GM12878 (cell line): ENCODE data around the gene SEMA7A. TPM values are rescaled to one million over a fixed set of nuclear protein-coding genes. Genes with fewer than 3 reads are reported as not detected.
A peak's percentile ranks its signal among the peaks of the same experiment; 100 is the strongest.

Experiments
- ATAC-seq: fragments of 200-7000 bp; cut with Tn5 transposase; 3 replicates; pipeline ENCODE4 v1.9.1; 2020; ENCODE audit warnings: mild to moderate bottlenecking, moderate library complexity
- BruUV-seq: library from RNA; stranded (reverse); fragments of 400-500 nt; replicated peaks from 2 replicates; lab custom pipeline; 2021; lab: Mats Ljungman, UMichigan
- CTCF ChIA-PET: fragments of 300-600 bp; sonication (Branson Sonifier 250); formaldehyde crosslinking; extraction: SDS; loops from one replicate; lab custom pipeline; 2021; ENCODE audit warnings: inconsistent platforms; lab: Yijun Ruan, JAX
- POLR2A ChIA-PET: fragments of 350-600 bp; formaldehyde crosslinking; extraction: SDS; loops from one replicate; lab custom pipeline; 2021; ENCODE audit warnings: inconsistent platforms; lab: Charles Lee
- RAD21 ChIA-PET: fragments of 300-600 bp; sonication (Branson Sonifier 250); formaldehyde crosslinking; loops from one replicate; lab custom pipeline; 2023; ENCODE audit warnings: antibody characterized with exemption; ENCODE audit not compliant: unreplicated experiment; lab: Charles Lee
- SMC1A ChIA-PET: fragments of 300-600 bp; sonication (Branson Sonifier 250); formaldehyde crosslinking; loops from one replicate; lab custom pipeline; 2023; ENCODE audit not compliant: unreplicated experiment, uncharacterized antibody; lab: Charles Lee
- DNase-seq: peaks from one replicate; pipeline ENCODE4 v3.0.0-alpha.2; 2011; ENCODE audit warnings: low read depth, low spot score
- FAIRE-seq: peaks from 3 replicates; lab custom pipeline; 2011; peaks lifted over from hg19 to GRCh38; lab: Jason Lieb, UNC
- H2AFZ ChIP-seq: 2 replicates; pipeline ENCODE4 v1.6.0; 2011; ENCODE audit warnings: low read depth, low read length, control low read depth; ENCODE audit not compliant: control insufficient read depth
- H3K27ac ChIP-seq: 2 replicates; pipeline ENCODE4 v1.5.1; 2011; ENCODE audit warnings: control low read depth; ENCODE audit not compliant: control insufficient read depth, insufficient read depth
- H3K27me3 ChIP-seq, 2 experiments: replicated peaks in 1 of 2; 2 replicates each; pipeline versions ENCODE4 v1.6.0 to v1.6.1; 2011; ENCODE audit warnings: low read length in 1 of 2; ENCODE audit not compliant: control insufficient read depth in 2 of 2, insufficient read depth in 2 of 2
- H3K36me3 ChIP-seq, 2 experiments: 2 replicates each; pipeline ENCODE4 v1.5.1; 2011; ENCODE audit warnings: low read length in 1 of 2; ENCODE audit not compliant: control insufficient read depth in 2 of 2, insufficient read depth in 2 of 2
- H3K4me1 ChIP-seq: 2 replicates; pipeline ENCODE4 v1.6.1; 2011; ENCODE audit warnings: mild to moderate bottlenecking, low read length, moderate library complexity, mixed read lengths; ENCODE audit not compliant: control insufficient read depth, insufficient read depth
- H3K4me2 ChIP-seq: 2 replicates; pipeline ENCODE4 v1.6.0; 2011; ENCODE audit warnings: control low read depth; ENCODE audit not compliant: control insufficient read depth, insufficient read depth
- H3K4me3 ChIP-seq: fragments of 200-600 bp; sonication (generic); 2 replicates; pipeline ENCODE4 v1.5.1; 2016
- H3K79me2 ChIP-seq: 2 replicates; pipeline ENCODE4 v1.6.0; 2011; ENCODE audit warnings: low read length; ENCODE audit not compliant: control insufficient read depth, insufficient read depth
- H3K9ac ChIP-seq: 2 replicates; pipeline ENCODE4 v1.8.0; 2011; ENCODE audit warnings: low read length, control low read depth, mixed read lengths; ENCODE audit not compliant: control insufficient read depth, insufficient read depth
- H3K9me3 ChIP-seq: replicated peaks from 3 replicates; pipeline ENCODE4 v1.5.1; 2011; ENCODE audit warnings: mild to moderate bottlenecking, low read length; ENCODE audit not compliant: control insufficient read depth, insufficient read depth
- H4K20me1 ChIP-seq: 2 replicates; pipeline ENCODE4 v1.6.0; 2011; ENCODE audit not compliant: control insufficient read depth, insufficient read depth
- BMI1 ChIP-seq: fragments of 450-650 bp; IDR thresholded peaks from 2 replicates; pipeline ENCODE4 v1.6.1; 2016; ENCODE audit warnings: mild to moderate bottlenecking, moderate library complexity, borderline replicate concordance
- CREB1 ChIP-seq: IDR thresholded peaks from 2 replicates; pipeline ENCODE4 v1.6.1; 2012; ENCODE audit warnings: low read depth, mild to moderate bottlenecking, inconsistent platforms
- HDAC2 ChIP-seq: fragments of 200-600 bp; sonication (generic); IDR thresholded peaks from 2 replicates; pipeline ENCODE4 v1.6.1; 2017
- MEF2B ChIP-seq: fragments of 450-650 bp; IDR thresholded peaks from 2 replicates; pipeline ENCODE4 v1.6.1; 2018; ENCODE audit warnings: mild to moderate bottlenecking, moderate library complexity; ENCODE audit not compliant: partially characterized antibody, poor library complexity, severe bottlenecking
- MTA3 ChIP-seq: IDR thresholded peaks from 2 replicates; pipeline ENCODE4 v1.6.1; 2012; ENCODE audit warnings: low read length, inconsistent platforms, borderline replicate concordance
- MXI1 ChIP-seq: fragments of 150-350 bp; IDR thresholded peaks from 2 replicates; pipeline ENCODE4 v1.6.1; 2011; ENCODE audit warnings: low read depth, mild to moderate bottlenecking, inconsistent platforms, low read length, improper control_type of control experiment
- NR2C1 ChIP-seq: fragments of 450-650 bp; IDR thresholded peaks from 2 replicates; pipeline ENCODE4 v1.6.1; 2017; ENCODE audit warnings: antibody characterized with exemption, mild to moderate bottlenecking, moderate library complexity
- RUNX3 ChIP-seq: IDR thresholded peaks from 2 replicates; pipeline ENCODE4 v1.6.1; 2012; ENCODE audit warnings: low read length, inconsistent platforms
- SMAD1 ChIP-seq: fragments of 450-650 bp; IDR thresholded peaks from 2 replicates; pipeline ENCODE4 v1.6.1; 2018; ENCODE audit warnings: mild to moderate bottlenecking, low read depth; ENCODE audit not compliant: partially characterized antibody
- SP1 ChIP-seq: IDR thresholded peaks from one replicate; pipeline ENCODE4 v1.6.1; 2011; ENCODE audit warnings: low read depth, low read length
- TARDBP ChIP-seq: IDR thresholded peaks from 2 replicates; pipeline ENCODE4 v1.6.1; 2016; ENCODE audit warnings: borderline replicate concordance
- ZSCAN29 ChIP-seq: fragments of 450-650 bp; IDR thresholded peaks from 2 replicates; pipeline ENCODE4 v1.6.1; 2017; ENCODE audit warnings: mild to moderate bottlenecking, moderate library complexity
- WGBS: methylation state at CpG from one replicate; pipeline ENCODE4 v1.1.6; 2016; ENCODE audit warnings: low lambda C conversion rate; ENCODE audit not compliant: insufficient replicate concordance, insufficient coverage; ENCODE audit errors: missing lambda C conversion rate; 5-methylcytosine and 5-hydroxymethylcytosine counted together
- in situ Hi-C: fragments of 300-500 bp; cut with MboI; formaldehyde crosslinking; loops from 9 replicates; pipeline ENCODE4 v1.14.3; 2018; ENCODE audit warnings: mixed read lengths
- intact Hi-C: fragments of 100-400 bp; cut with micrococcal nuclease; formaldehyde crosslinking; loops from one replicate; pipeline ENCODE4 v1.14.2; 2022; ENCODE audit not compliant: unreplicated experiment
- polyA plus RNA-seq, 11 experiments: library from polyadenylated mRNA; depleted of rRNA in 4 of 11; unstranded in 6 of 11; stranded (reverse) in 5 of 11; fragments of >200 nt; fragmentation: Nextera tagmentation in 4 of 11; fragmentation: Illumina TruSeq in 1 of 11; extraction: Ambion mirVana in 4 of 11; extraction: Trizol in 1 of 11; gene quantifications; 1 replicate in 1 of 11; 2 replicates in 10 of 11; pipeline versions ENCODE4 v1.2.1 to v1.2.3, GENCODE V29; 2011 to 2016; ENCODE audit warnings: inconsistent platforms in 2 of 11, missing spikeins in 2 of 11, low read depth in 1 of 11
- total RNA-seq, 4 experiments: library from RNA; depleted of rRNA in 3 of 4; stranded (reverse); fragments of >200 nt in 3 of 4; fragmentation: Illumina TruSeq in 1 of 4; extraction: Trizol in 1 of 4; gene quantifications; 2 replicates each; pipeline versions ENCODE4 v1.2.1 to v1.2.3, GENCODE V29; 2013 to 2021
- TF ChIP-seq, protein P1 (sequence below): fragments of 450-650 bp; IDR thresholded peaks from 2 replicates; pipeline ENCODE4 v1.6.1; 2016; ENCODE audit warnings: mild to moderate bottlenecking
- TF ChIP-seq, protein P2 (sequence below): IDR thresholded peaks from 2 replicates; pipeline ENCODE4 v1.6.1; 2012; ENCODE audit warnings: low read length, inconsistent platforms
- TF ChIP-seq, protein P3 (sequence below): IDR thresholded peaks from 2 replicates; pipeline ENCODE4 v1.6.1; 2011; ENCODE audit warnings: low read depth, low read length, improper control_type of control experiment, borderline replicate concordance
- TF ChIP-seq, protein P4 (sequence below), 3 experiments: IDR thresholded peaks in 2 of 3; conservative IDR thresholded peaks in 1 of 3; 2 replicates each; pipeline ENCODE4 v1.5.1; 2011; ENCODE audit warnings: low read depth in 3 of 3, low read length in 3 of 3, mild to moderate bottlenecking in 3 of 3, control low read depth in 2 of 3, moderate library complexity in 2 of 3, inconsistent platforms in 1 of 3, mixed read lengths in 1 of 3; ENCODE audit not compliant: control insufficient read depth in 2 of 3, insufficient read depth in 1 of 3; ENCODE audit errors: extremely low read depth in 1 of 3

SEMA7A gene
- total and polyA plus RNA-seq, 10 of the 15 experiments (the other 5 are each of a cell fraction or from before 2014, with no cell fraction given): 0.08 to 112 (median 53.5) TPM

DNA sequence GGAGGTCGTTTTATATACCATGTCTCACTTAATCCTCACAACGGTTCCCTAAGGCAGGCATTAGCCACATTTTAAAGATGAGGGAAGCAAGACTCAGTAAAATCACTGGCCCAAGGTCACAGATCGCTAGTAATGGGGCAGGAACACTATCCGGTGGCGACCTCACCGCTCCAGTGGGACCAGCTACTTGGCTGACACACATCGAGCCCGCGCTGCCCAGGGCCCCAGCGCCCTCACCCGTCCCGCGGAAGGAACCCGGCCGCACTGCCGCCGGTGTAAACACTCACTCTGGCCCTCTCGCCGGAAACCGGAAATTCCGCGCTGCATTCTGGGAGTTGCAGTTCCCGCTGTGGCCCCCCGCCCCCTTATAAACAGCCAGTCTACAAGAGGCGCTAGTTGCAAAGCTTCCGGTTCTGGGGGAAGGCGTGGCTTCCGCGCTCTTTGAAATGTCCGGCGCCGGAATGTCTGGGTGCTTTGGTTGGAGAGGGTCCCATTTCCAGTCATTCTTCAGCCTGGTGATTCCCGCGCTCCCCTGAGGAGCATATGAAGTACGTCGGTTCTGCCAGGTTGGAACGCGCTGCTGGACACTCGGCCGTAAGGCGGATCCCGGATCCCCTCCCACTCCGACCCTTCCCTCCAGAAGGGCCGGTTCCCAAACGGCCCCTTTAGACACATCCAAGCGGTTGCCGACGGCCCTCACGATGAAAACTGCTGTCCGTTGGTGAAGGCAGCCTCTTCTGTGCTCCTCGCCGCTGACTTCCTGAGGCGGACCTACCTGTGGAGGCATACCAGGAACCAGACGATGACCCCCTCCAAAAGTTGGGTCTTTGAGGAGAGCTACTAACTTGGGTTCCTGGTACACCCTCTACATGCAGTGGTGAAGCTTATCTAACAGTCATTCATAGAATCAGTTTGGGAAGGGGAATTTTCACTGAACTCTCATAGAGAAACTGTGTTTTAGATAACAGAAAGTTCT, 27.4 kb upstream of the SEMA7A start, which contains the start of gene UBL7:
TSS of gene UBL7 (minus strand) at position 290 of the 976 bp plus-strand sequence. CDS start 2,293 bp downstream, outside the sequence.
- Histone ChIP-seq H3K9me3 (peaks cover 3% of the 10 kb centered on the region; the same call in 2 of the 3 replicates), H3K4me3 (peak within 1 kb of the TSS; percentile 92), H4K20me1 (no peaks in the 10 kb centered on the region), H3K9ac (peak within 1 kb of the TSS; percentile 87), H2AFZ (peak within 1 kb of the TSS; percentile 89), H3K4me2 (peak within 1 kb of the TSS; percentile 83), H3K36me3 (peaks cover 0 to 8% of the 10 kb centered on the region in 2 experiments; a peak in 2 of 4 replicates), H3K27ac (peak within 1 kb of the TSS; percentile 93), H3K4me1 (peaks cover 11% of the 10 kb centered on the region), H3K27me3 (no peaks in the 10 kb centered on the region), H3K79me2 (peaks cover 64% of the 10 kb centered on the region)
- POLR2A ChIA-PET: interaction anchor here (0.5 to 3.0 kb wide), 23 partner anchors 12 to 1999 kb away, joined by 3 to 18 read pairs (median 3); partner anchors contain the start of genes ARID3B, CLK3, PML and SEMA7A
- RAD21 ChIA-PET: interaction anchor here (1.0 to 3.9 kb wide), 13 partner anchors 28 to 169 kb away, joined by 3 to 36 read pairs (median 4); partner anchors contain the start of gene ARID3B
- WGBS: 1% methylated on average over 54 of the region's 54 CpGs
- intact Hi-C loops (loop anchor here (1.0 kb wide), 4 partner anchors 27 to 154 kb away; partner anchors contain the start of gene CLK3), in situ Hi-C loops (no loop called here)
- SMC1A ChIA-PET: interaction anchor here (0.6 to 3.9 kb wide), 13 partner anchors 17 to 85 kb away, joined by 3 to 16 read pairs (median 4); partner anchors contain the start of gene ARID3B
- DNase-seq (peak; percentile 77), ATAC-seq (peak; percentile 92), FAIRE-seq (peak; percentile 80)
- CTCF ChIA-PET: interaction anchor here (0.7 to 5.4 kb wide), 23 partner anchors 12 to 309 kb away, joined by 3 to 26 read pairs (median 4); partner anchors contain the start of gene CLK3
- TSS peak; percentile 88 for BruUV-seq
- TF ChIP-seq, protein P1, sequence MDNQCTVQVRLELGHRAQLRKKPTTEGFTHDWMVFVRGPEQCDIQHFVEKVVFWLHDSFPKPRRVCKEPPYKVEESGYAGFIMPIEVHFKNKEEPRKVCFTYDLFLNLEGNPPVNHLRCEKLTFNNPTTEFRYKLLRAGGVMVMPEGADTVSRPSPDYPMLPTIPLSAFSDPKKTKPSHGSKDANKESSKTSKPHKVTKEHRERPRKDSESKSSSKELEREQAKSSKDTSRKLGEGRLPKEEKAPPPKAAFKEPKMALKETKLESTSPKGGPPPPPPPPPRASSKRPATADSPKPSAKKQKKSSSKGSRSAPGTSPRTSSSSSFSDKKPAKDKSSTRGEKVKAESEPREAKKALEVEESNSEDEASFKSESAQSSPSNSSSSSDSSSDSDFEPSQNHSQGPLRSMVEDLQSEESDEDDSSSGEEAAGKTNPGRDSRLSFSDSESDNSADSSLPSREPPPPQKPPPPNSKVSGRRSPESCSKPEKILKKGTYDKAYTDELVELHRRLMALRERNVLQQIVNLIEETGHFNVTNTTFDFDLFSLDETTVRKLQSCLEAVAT: no peak
- no peak for TF ChIP-seq SMAD1
- peak; percentile 80; the same call in 1 of the 2 replicates for TF ChIP-seq MXI1
- peak; percentile 44; the same call in 1 of the 2 replicates for TF ChIP-seq ZSCAN29
- no peak for TF ChIP-seq BMI1
- TF ChIP-seq, protein P2, sequence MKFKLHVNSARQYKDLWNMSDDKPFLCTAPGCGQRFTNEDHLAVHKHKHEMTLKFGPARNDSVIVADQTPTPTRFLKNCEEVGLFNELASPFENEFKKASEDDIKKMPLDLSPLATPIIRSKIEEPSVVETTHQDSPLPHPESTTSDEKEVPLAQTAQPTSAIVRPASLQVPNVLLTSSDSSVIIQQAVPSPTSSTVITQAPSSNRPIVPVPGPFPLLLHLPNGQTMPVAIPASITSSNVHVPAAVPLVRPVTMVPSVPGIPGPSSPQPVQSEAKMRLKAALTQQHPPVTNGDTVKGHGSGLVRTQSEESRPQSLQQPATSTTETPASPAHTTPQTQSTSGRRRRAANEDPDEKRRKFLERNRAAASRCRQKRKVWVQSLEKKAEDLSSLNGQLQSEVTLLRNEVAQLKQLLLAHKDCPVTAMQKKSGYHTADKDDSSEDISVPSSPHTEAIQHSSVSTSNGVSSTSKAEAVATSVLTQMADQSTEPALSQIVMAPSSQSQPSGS: no peak; the same call in 1 of the 2 replicates
- no peak for TF ChIP-seq MTA3
- TF ChIP-seq SP1: peak; percentile 71
- TF ChIP-seq, protein P3, sequence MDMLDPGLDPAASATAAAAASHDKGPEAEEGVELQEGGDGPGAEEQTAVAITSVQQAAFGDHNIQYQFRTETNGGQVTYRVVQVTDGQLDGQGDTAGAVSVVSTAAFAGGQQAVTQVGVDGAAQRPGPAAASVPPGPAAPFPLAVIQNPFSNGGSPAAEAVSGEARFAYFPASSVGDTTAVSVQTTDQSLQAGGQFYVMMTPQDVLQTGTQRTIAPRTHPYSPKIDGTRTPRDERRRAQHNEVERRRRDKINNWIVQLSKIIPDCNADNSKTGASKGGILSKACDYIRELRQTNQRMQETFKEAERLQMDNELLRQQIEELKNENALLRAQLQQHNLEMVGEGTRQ: no peak
- no peak for TF ChIP-seq HDAC2
- peak; percentile 57; the same call in 1 of the 2 replicates for TF ChIP-seq CREB1
- TF ChIP-seq TARDBP: peak; percentile 79; the same call in 1 of the 2 replicates
- TF ChIP-seq, protein P4, sequence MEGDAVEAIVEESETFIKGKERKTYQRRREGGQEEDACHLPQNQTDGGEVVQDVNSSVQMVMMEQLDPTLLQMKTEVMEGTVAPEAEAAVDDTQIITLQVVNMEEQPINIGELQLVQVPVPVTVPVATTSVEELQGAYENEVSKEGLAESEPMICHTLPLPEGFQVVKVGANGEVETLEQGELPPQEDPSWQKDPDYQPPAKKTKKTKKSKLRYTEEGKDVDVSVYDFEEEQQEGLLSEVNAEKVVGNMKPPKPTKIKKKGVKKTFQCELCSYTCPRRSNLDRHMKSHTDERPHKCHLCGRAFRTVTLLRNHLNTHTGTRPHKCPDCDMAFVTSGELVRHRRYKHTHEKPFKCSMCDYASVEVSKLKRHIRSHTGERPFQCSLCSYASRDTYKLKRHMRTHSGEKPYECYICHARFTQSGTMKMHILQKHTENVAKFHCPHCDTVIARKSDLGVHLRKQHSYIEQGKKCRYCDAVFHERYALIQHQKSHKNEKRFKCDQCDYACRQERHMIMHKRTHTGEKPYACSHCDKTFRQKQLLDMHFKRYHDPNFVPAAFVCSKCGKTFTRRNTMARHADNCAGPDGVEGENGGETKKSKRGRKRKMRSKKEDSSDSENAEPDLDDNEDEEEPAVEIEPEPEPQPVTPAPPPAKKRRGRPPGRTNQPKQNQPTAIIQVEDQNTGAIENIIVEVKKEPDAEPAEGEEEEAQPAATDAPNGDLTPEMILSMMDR (IDR thresholded peaks at IDR 0.05 in 2 of 3, conservative IDR thresholded peaks at IDR 0.05 in 1 of 3; ENCODE audit: control insufficient read depth in 2 of 3, extremely low read depth in 1 of 3, insufficient read depth in 1 of 3, low read depth in 3 of 3, low read length in 3 of 3): peak in 2 of 3 experiments; percentile 7 to 48; a peak in 3 of 6 replicates
- TF ChIP-seq MEF2B: no peak
- peak; percentile 61 for TF ChIP-seq RUNX3
- TF ChIP-seq NR2C1: peak; percentile 52; the same call in 1 of the 2 replicates
